ENCODE measurements around the gene CACNA2D3.

GRCh38 chr3:54891540-54891897 is 769.2 kb downstream of the CACNA2D3 start:
- TF ChIP-seq CTCF (conservative IDR thresholded peaks at IDR 0.05 in 1 of 2, IDR thresholded peaks at IDR 0.05 in 1 of 2; ENCODE audit: extremely low read depth in 1 of 2, insufficient read depth in 1 of 2, low read depth in 1 of 2, low read length in 2 of 2) = peak; percentile 49 to 57
- no peak for TF ChIP-seq EZH2 (IDR thresholded peaks at IDR 0.05; ENCODE audit: borderline replicate concordance, low read length)
